GM12874 (cell line): ENCODE measurements around the gene C1QB.

ENCODE experiments used
- CTCF ChIP-seq: IDR thresholded peaks from 2 replicates; pipeline ENCODE4 v1.5.1; 2011; ENCODE audit warnings: low read depth, mild to moderate bottlenecking, control low read depth, low read length, moderate library complexity; ENCODE audit not compliant: insufficient read depth

Gene C1QB

GRCh38 chr1:22666412-22666811 is 13.4 kb downstream of the C1QB start:
- TF ChIP-seq CTCF, result no peak

- no peak for TF ChIP-seq CTCF
These were observed 17.4 kb downstream of the C1QB start for GRCh38 chr1:22670352-22670975.

GRCh38 chr1:22671999-22672398 is 19.0 kb downstream of the C1QB start:
- TF ChIP-seq CTCF, result no peak

GRCh38 chr1:22673486-22674409 is 20.7 kb downstream of the C1QB start:
- peak; percentile 62 for TF ChIP-seq CTCF

GRCh38 chr1:22674410-22674749 is 21.3 kb downstream of the C1QB start:
- no peak for TF ChIP-seq CTCF

- TF ChIP-seq CTCF, result no peak
These were observed 24.0 kb downstream of the C1QB start for GRCh38 chr1:22676916-22677583.

- TF ChIP-seq CTCF, result no peak
These were observed 25.2 kb downstream of the C1QB start for GRCh38 chr1:22677931-22678896.
